Coronary artery (tissue), 2 donors: ENCODE results near the gene CHST9.

Experiments used
- DNase-seq: peaks from one replicate; pipeline ENCODE4 v3.0.0-alpha.2; 2017; ENCODE audit warnings: low spot score
- H3K27ac ChIP-seq, 2 donors: fragments of 200-600 bp; sonication (generic); one replicate each; pipeline ENCODE4 v1.5.1; 2016 to 2019
- H3K4me3 ChIP-seq: fragments of 200-600 bp; sonication (generic); 2 replicates; pipeline ENCODE4 v1.5.1; 2016; ENCODE audit warnings: mild to moderate bottlenecking, moderate library complexity
- TF ChIP-seq, protein P1 (sequence below): fragments of 200-600 bp; sonication (generic); IDR thresholded peaks from one replicate; pipeline ENCODE4 v1.5.1; 2019; ENCODE audit warnings: antibody characterized with exemption

Gene CHST9

DNA sequence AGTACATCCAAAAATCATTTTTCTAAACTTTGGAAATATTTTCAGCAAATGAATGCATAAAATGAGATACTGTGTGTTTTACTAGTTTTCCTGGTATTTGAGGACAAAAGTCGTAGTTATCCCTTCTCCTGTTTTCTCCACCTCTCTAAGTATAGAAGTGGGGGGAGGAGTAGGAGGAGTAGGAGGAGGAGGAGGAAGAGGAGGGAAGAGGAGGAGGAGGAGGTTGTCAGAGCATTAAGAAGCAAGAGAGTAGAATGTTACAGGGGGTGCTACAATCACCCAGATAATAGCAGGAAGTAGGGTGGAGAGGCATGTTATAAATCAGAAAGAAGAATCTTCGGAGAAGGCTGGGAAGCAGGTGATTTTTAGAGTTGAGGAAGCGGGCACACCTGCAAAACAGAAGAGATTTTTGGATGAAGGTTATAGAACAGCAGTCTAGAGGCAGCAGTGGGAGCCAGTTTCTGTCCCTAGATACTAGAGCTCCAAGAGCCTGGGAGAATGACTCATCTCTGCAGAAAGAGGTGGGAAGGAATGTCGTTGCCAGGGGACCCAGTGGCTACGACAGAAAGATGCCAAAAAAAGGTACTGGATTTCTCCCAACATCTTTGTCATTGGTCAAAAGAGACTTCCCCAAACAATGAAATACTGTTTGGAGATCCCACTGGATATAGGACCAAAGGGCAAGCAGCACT is 275.4 kb downstream of the CHST9 start:
- no peak for DNase-seq
- Histone ChIP-seq H3K4me3 (no peak overlapping the region), H3K27ac (no peak overlapping the region)
- TF ChIP-seq, protein P1, sequence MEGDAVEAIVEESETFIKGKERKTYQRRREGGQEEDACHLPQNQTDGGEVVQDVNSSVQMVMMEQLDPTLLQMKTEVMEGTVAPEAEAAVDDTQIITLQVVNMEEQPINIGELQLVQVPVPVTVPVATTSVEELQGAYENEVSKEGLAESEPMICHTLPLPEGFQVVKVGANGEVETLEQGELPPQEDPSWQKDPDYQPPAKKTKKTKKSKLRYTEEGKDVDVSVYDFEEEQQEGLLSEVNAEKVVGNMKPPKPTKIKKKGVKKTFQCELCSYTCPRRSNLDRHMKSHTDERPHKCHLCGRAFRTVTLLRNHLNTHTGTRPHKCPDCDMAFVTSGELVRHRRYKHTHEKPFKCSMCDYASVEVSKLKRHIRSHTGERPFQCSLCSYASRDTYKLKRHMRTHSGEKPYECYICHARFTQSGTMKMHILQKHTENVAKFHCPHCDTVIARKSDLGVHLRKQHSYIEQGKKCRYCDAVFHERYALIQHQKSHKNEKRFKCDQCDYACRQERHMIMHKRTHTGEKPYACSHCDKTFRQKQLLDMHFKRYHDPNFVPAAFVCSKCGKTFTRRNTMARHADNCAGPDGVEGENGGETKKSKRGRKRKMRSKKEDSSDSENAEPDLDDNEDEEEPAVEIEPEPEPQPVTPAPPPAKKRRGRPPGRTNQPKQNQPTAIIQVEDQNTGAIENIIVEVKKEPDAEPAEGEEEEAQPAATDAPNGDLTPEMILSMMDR = no peak

DNA sequence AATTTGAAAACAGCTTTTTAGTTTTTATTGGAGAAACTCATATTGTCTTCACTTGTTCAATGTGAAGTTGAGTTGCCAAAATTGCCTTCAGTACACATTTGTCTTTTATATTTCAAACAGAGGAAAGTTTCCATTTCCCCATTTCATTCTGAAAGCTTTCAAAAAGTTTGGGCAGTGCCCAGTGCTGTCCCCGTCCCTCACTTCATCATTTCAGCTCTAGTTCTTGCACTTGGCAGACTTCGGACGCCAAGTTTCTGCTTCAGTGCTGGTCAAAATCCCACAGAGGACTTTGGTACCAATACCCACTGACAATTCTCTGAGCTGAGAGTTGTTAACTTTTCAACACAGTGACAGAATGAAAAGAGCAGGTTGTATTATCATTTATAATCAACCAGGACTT is 276.2 kb downstream of the CHST9 start:
- Histone ChIP-seq H3K27ac (no peak overlapping the region), H3K4me3 (no peak overlapping the region)
- DNase-seq = no peak
- TF ChIP-seq, protein P1 = no peak

DNA sequence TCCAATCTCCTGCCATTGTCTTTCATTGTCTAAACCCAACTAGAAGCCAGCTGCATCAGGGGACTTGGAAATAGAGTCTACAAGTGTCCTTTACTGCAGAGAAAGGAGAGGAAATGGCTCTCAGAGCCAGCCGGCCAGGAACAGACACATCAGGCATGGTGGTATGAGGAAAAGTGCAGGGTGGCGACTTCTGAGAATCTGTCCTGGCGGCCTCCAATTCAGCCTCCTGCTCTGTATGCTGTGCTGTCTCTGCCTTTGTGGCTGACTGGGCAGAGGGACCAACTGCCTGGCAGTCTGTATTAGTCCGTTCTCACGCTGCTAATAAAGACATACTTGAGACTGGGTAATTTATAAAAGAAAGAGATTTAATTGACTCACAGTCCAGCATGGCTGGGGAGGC is 282.8 kb downstream of the CHST9 start:
- no peak overlapping the region for H3K27ac ChIP-seq
- DNase-seq = no peak
- TF ChIP-seq, protein P1 = no peak
- H3K4me3 ChIP-seq = no peak overlapping the region

DNA sequence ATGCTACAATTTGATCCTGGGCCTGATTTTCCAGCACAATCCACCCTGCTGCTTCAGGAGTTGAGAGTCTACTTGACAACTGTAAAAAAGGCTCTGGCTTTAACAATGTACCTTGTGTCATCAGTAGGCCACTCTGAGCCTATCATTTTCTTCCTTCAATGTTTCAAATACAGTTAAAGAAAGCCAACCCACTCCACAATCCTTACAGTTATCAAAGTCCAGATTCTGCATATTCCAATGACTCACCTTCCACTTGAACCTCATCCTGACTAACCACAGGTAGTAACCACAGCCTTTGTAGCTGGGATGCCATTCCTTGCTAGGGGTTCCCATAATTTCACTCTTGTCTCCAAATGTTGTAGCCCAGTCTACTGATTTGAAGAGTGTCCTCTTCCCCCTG is 284.1 kb downstream of the CHST9 start:
- TF ChIP-seq, protein P1 = no peak
- Histone ChIP-seq H3K4me3 (no peak overlapping the region), H3K27ac (no peak overlapping the region)
- no peak for DNase-seq

DNA sequence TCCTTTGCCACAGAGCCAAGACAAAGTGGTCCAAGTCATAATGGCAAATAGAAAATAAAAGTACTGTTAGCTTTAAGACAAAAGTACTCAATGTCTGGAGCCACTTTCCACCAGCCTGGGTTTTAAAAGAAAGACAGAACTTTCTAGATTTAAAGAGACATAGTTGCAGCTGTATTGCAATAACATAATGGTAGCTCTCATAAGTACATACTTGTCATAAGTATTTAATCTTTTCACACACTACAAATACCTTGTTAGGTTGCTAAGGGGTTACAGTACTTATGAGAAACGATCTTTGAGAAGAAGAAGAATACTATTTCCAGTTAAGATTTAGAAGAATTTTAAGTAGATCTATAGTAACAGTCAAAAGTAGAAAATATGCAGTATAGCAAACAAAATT is 290.7 kb downstream of the CHST9 start:
- no peak for DNase-seq
- H3K27ac ChIP-seq = no peak overlapping the region
- TF ChIP-seq, protein P1 = no peak
- H3K4me3 ChIP-seq = no peak overlapping the region

DNA sequence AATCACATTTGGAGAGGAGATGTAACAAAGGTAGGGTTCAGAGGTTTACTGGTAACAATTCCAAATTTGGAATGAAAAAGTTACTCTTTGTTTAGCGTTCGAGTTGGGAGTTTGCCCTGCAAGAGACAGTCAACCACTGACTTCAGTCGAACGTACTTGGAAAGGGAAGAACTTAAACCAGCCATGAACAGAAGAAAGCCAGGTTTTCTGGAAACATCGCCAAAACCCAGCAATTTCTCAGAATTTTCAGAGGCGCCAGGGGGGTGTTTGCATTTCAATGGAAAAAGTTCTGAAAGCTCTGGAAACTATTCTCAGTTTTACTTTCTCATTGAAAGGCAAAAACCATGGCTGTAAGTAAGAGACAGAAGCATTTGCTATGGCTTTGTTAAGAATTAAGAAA is 291.1 kb downstream of the CHST9 start:
- no peak for DNase-seq
- TF ChIP-seq, protein P1 = no peak
- Histone ChIP-seq H3K27ac (no peak overlapping the region), H3K4me3 (peak overlapping the region; percentile 14)

DNA sequence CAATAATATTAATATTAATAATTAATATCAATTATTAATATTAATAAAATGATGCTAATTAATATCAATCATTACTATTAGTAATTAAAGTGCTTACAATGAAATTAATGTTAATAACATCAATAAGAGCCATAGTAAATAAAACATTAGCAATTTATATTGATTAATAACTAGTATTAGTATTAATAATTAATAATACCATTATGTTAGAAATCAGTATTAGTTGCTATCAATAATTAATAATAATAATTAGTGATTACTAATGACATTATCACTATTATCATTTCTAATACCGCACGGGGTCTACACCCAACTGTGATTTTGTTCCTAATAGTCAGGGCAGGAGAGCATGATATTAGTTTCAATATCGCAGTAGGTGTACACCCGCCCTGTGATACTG is 296.8 kb downstream of the CHST9 start:
- no peak overlapping the region for H3K27ac ChIP-seq
- TF ChIP-seq, protein P1 = no peak
- H3K4me3 ChIP-seq = no peak overlapping the region
- DNase-seq = no peak
